ENCODE measurements around the gene MLXIP. TPM values are rescaled to one million over a fixed set of nuclear protein-coding genes. Genes with fewer than 3 reads are reported as not detected.

The MLXIP gene
- total and polyA plus RNA-seq, 9 of the 15 experiments (the other 6 are each of a cell fraction or from before 2014, with no cell fraction given): 2.2 to 66.3 (median 18.1) TPM

- peak; percentile 41 for TF ChIP-seq MAFG (tag; conservative IDR thresholded peaks at IDR 0.05)
- no peak for TF ChIP-seq CBX1 (IDR thresholded peaks at IDR 0.05; ENCODE audit: low read depth)
- TF ChIP-seq, protein P1, sequence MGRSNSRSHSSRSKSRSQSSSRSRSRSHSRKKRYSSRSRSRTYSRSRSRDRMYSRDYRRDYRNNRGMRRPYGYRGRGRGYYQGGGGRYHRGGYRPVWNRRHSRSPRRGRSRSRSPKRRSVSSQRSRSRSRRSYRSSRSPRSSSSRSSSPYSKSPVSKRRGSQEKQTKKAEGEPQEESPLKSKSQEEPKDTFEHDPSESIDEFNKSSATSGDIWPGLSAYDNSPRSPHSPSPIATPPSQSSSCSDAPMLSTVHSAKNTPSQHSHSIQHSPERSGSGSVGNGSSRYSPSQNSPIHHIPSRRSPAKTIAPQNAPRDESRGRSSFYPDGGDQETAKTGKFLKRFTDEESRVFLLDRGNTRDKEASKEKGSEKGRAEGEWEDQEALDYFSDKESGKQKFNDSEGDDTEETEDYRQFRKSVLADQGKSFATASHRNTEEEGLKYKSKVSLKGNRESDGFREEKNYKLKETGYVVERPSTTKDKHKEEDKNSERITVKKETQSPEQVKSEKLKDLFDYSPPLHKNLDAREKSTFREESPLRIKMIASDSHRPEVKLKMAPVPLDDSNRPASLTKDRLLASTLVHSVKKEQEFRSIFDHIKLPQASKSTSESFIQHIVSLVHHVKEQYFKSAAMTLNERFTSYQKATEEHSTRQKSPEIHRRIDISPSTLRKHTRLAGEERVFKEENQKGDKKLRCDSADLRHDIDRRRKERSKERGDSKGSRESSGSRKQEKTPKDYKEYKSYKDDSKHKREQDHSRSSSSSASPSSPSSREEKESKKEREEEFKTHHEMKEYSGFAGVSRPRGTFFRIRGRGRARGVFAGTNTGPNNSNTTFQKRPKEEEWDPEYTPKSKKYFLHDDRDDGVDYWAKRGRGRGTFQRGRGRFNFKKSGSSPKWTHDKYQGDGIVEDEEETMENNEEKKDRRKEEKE (IDR thresholded peaks at IDR 0.05; ENCODE audit: borderline replicate concordance in 1 of 2, control insufficient read depth in 1 of 2, low read depth in 2 of 2, low read length in 1 of 2): no peak
- TF ChIP-seq KLF10 (CRISPR knock-in tag; IDR thresholded peaks at IDR 0.05): no peak
- peak; percentile 81 for TF ChIP-seq NR2C1 (IDR thresholded peaks at IDR 0.05)
- TF ChIP-seq NR2C1 (tag; IDR thresholded peaks at IDR 0.05): peak; percentile 90
- peak; percentile 97 for TF ChIP-seq RAD51 (IDR thresholded peaks at IDR 0.05; ENCODE audit: borderline replicate concordance, low read depth)
- TF ChIP-seq ZFX (CRISPR knock-in tag; IDR thresholded peaks at IDR 0.05): peak; percentile 3; the same call in 1 of the 2 replicates
- peak; percentile 22 for TF ChIP-seq SAP30 (IDR thresholded peaks at IDR 0.05; ENCODE audit: borderline replicate concordance, insufficient read depth, low read depth, low read length, poor library complexity, severe bottlenecking)
- TF ChIP-seq EP400 (IDR thresholded peaks at IDR 0.05): peak; percentile 99
- TF ChIP-seq JUND (IDR thresholded peaks at IDR 0.05; ENCODE audit: borderline replicate concordance, low read depth, low read length): peak; percentile 61
- no peak; the same call in 2 of the 3 replicates for TF ChIP-seq JUND (tag; IDR thresholded peaks at IDR 0.05; ENCODE audit: borderline replicate concordance, low read depth, low read length)
- peak; percentile 89 for TF ChIP-seq PTRF (tag; IDR thresholded peaks at IDR 0.05)
- TF ChIP-seq ZNF143 (CRISPR knock-in tag; IDR thresholded peaks at IDR 0.05): 0 out of 2 replicates have a peak, but pooled peaks have one; percentile 16
- TF ChIP-seq TBP (optimal IDR thresholded peaks at IDR 0.05; ENCODE audit: low read depth, low read length): peak; percentile 85
- peak; percentile 81 for TF ChIP-seq CEBPB (tag; IDR thresholded peaks at IDR 0.05)
- TF ChIP-seq RBFOX2 (IDR thresholded peaks at IDR 0.05; ENCODE audit: low read depth, low read length): peak; percentile 59; the same call in 1 of the 2 replicates
- TF ChIP-seq XRCC3 (IDR thresholded peaks at IDR 0.05): no peak
- 0 out of 2 replicates have a peak, but pooled peaks have one; percentile 20 for TF ChIP-seq ZFPM2 (CRISPR knock-in tag; IDR thresholded peaks at IDR 0.05)
- TF ChIP-seq PRDM10 (IDR thresholded peaks at IDR 0.05; ENCODE audit: partially characterized antibody): no peak
Observed at GRCh38 chr12:122064025-122064777, 14.4 kb upstream of the MLXIP start (continued).

Data from K562 (cell line).